Measurements from ENCODE around the gene HNRNPD. TPM values are rescaled to one million over a fixed set of nuclear protein-coding genes. Genes with fewer than 3 reads are reported as not detected.

Gene HNRNPD, protein sequence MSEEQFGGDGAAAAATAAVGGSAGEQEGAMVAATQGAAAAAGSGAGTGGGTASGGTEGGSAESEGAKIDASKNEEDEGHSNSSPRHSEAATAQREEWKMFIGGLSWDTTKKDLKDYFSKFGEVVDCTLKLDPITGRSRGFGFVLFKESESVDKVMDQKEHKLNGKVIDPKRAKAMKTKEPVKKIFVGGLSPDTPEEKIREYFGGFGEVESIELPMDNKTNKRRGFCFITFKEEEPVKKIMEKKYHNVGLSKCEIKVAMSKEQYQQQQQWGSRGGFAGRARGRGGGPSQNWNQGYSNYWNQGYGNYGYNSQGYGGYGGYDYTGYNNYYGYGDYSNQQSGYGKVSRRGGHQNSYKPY
- 100 to 1,000 TPM; 384 to 403 TPM for total RNA-seq

DNA sequence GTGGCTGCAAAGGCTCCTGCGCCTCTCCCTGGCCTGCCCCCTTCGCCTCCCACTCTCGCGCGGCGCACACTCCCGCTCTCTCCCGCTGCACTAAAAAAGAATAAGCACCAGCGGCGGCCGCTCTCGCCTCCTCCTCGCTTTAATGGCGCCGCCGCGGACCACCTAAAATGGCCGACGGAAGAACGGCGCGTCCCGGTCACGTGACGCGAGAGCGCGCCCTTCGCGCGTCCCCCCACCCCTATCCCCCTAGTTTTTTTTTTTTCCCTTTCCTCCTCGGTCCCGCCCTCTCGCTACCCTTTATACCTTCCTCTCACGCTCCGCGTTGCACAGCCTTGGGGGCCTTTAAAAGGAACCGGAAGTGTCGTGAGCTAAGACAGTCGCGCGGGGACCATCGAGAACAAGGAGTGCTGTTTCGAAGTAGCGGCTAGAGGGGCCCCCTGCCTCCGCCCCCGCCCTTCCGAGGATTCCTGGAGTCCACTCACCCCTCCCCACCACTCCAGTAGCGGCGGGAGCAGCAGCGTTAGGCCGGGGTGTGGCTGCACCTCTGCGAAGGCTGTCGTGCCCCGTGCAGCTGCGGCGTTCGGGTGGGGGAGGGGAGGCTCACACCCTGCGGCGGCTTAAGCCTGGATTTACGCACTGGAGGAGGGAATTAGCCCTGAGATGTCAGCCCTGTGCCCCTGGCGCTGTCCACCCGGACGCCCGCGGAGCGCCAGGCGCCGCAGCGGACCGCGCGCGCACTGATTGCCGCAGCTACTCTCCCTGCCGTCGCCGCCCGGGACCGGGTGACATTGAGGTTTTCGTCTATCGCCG, at the start of gene HNRNPD:
Gene HNRNPD, minus strand, starts transcription at position 176 of the 810 bp plus-strand sequence. CDS start 313 bp downstream, outside the sequence.
- H3K27me3 Mint-ChIP-seq: no peaks in the 10 kb centered on the region
- peak within 1 kb of the TSS; percentile 100 for H3K27ac Mint-ChIP-seq
- ATAC-seq: peak; percentile 91
- H3K9me3 Mint-ChIP-seq: no peaks in the 10 kb centered on the region
- peak; percentile 98 for DNase-seq
- H3K4me1 Mint-ChIP-seq (ENCODE audit: low read depth): peaks cover 26% of the 10 kb centered on the region
- ChIA-PET CTCF (interaction anchor here (1.0 to 1.5 kb wide), 3 partner anchors 14 to 89 kb away, joined by 3 to 8 read pairs (median 6); partner anchors contain the start of gene HNRNPDL), POLR2A (interaction anchor here (0.6 to 10.0 kb wide), 10 partner anchors 10 to 648 kb away, joined by 3 to 193 read pairs (median 3); partner anchors contain the start of genes ENOPH1 and HNRNPDL)
- intact Hi-C loops (cut with micrococcal nuclease): loop anchor here (2.0 to 10.0 kb wide), 2 partner anchors 49 to 531 kb away; partner anchors contain the start of gene THAP9
- peaks cover 64% of the 10 kb centered on the region for H3K36me3 Mint-ChIP-seq (ENCODE audit: low read depth)
- TF ChIP-seq, protein P1, sequence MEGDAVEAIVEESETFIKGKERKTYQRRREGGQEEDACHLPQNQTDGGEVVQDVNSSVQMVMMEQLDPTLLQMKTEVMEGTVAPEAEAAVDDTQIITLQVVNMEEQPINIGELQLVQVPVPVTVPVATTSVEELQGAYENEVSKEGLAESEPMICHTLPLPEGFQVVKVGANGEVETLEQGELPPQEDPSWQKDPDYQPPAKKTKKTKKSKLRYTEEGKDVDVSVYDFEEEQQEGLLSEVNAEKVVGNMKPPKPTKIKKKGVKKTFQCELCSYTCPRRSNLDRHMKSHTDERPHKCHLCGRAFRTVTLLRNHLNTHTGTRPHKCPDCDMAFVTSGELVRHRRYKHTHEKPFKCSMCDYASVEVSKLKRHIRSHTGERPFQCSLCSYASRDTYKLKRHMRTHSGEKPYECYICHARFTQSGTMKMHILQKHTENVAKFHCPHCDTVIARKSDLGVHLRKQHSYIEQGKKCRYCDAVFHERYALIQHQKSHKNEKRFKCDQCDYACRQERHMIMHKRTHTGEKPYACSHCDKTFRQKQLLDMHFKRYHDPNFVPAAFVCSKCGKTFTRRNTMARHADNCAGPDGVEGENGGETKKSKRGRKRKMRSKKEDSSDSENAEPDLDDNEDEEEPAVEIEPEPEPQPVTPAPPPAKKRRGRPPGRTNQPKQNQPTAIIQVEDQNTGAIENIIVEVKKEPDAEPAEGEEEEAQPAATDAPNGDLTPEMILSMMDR (IDR thresholded peaks at IDR 0.05): no peak
- peak within 1 kb of the TSS; percentile 87 for H3K4me3 Mint-ChIP-seq

DNA sequence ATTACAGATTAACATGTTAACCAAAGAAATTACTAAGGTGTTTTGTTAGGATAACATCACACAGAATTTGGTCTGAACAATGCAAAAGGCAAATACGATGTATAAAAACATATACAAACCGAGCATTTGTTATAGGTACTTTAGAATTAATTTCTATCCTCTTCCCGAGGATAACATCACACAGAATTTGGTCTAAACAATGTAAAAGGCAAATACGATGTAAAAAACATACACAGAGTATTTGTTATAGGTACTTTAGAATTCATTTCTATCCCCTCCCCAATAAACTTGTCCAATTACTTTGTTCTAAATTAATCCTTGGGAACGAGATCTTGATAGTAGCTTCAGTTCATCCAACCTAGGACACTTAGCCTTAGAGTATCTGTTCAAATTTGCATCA, 48.8 kb upstream of the HNRNPD start:
- Mint-ChIP-seq H3K36me3 (ENCODE audit: low read depth) (peaks cover 54% of the 10 kb centered on the region), H3K4me3 (no peak overlapping the region), H3K27ac (peak overlapping the region; percentile 38), H3K27me3 (no peaks in the 10 kb centered on the region), H3K9me3 (no peaks in the 10 kb centered on the region), H3K4me1 (ENCODE audit: low read depth) (peaks cover 44% of the 10 kb centered on the region)
- intact Hi-C loops (cut with micrococcal nuclease): loop anchor here (2.0 to 10.0 kb wide), 2 partner anchors 48 to 472 kb away; partner anchors contain the start of gene SEC31A
- DNase-seq (no peak), ATAC-seq (no peak)
- TF ChIP-seq, protein P1 (IDR thresholded peaks at IDR 0.05): no peak
- POLR2A ChIA-PET: interaction anchor here (0.7 to 4.6 kb wide), 17 partner anchors 9 to 70 kb away, joined by 3 to 51 read pairs (median 5); partner anchors contain the start of gene HNRNPD
- CTCF ChIA-PET: interaction anchor here (1.5 kb wide), 1 partner anchor 57 kb away, joined by 4 read pairs; no protein-coding TSS in a partner anchor

DNA sequence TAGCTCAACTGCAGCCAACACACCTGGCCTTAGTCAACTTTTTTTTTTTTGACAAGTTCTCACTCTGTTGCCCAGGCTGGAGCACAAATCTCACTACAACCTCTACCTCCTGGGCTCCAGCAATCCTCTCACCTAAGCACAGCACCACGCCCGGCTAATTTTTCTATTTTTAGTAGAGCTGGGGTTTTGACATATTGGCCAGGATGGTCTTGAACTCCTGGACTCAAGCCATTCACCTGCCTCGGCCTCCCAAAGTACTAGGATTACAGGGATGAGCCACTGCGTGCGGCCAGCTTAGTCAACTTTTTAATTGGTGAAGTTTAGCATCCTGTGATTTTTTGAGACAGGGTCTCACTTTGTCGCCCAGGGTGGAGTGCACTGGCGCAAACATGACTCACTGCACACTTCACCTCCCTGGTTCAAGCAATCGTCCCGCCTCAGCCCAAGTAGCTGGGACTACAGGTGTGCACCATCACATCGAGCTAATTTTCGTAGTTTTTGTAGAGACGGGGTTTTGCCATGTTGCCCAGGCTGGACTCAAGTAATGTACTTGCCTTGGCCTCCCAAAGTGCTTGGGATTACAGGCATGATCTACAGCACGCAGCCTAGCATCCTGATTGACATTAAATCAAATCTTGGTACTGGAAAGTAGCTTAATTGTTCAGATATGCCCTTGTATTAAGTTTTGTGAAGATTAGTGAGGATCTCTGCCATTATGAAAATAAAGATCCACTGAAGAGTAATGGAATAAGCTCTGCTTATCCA, 48.2 kb upstream of the HNRNPD start:
- Mint-ChIP-seq H3K9me3 (no peaks in the 10 kb centered on the region), H3K4me3 (no peak overlapping the region), H3K4me1 (ENCODE audit: low read depth) (peaks cover 41% of the 10 kb centered on the region), H3K27ac (peak overlapping the region; percentile 38), H3K36me3 (ENCODE audit: low read depth) (peaks cover 48% of the 10 kb centered on the region), H3K27me3 (peaks cover 3% of the 10 kb centered on the region)
- CTCF ChIA-PET: interaction anchor here (1.5 kb wide), 1 partner anchor 56 kb away, joined by 4 read pairs; no protein-coding TSS in a partner anchor
- TF ChIP-seq, protein P1 (IDR thresholded peaks at IDR 0.05): no peak
- peak; percentile 24 for ATAC-seq
- intact Hi-C loops (cut with micrococcal nuclease): loop anchor here (2.0 to 10.0 kb wide), 2 partner anchors 47 to 473 kb away; partner anchors contain the start of gene SEC31A
- peak; percentile 21 for DNase-seq
- POLR2A ChIA-PET: interaction anchor here (0.6 to 4.6 kb wide), 21 partner anchors 8 to 88 kb away, joined by 3 to 51 read pairs (median 5); partner anchors contain the start of gene HNRNPD

DNA sequence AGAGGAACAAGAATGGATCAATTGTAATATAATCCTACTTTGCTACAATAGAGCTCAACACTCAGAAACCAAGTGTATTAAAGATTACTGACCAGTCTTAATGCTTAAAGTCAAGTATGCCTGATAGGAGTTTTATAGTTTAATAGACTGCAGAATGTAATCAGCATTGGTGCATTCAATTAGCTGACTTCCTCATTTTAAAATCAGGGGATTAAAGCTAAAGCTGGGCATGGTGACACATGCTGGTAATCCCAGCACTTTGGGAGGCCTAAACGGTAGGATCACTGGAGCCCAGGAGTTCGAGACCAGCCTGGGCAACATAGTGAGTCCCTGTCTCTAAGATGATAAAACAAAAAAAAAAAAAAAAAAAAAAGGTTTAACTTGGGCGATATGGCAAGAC, 45.7 kb upstream of the HNRNPD start:
- TF ChIP-seq, protein P1 (IDR thresholded peaks at IDR 0.05): no peak
- intact Hi-C loops (cut with micrococcal nuclease): no loop called here
- peaks cover 12% of the 10 kb centered on the region for H3K27me3 Mint-ChIP-seq
- no peak overlapping the region for H3K4me3 Mint-ChIP-seq
- H3K9me3 Mint-ChIP-seq: no peaks in the 10 kb centered on the region
- H3K27ac Mint-ChIP-seq: no peak overlapping the region
- peaks cover 23% of the 10 kb centered on the region for H3K36me3 Mint-ChIP-seq (ENCODE audit: low read depth)
- CTCF ChIA-PET: interaction anchor here (1.4 to 2.1 kb wide), 2 partner anchors 10 to 59 kb away, joined by 7 read pairs; no protein-coding TSS in a partner anchor
- ATAC-seq (no peak), DNase-seq (no peak)
- POLR2A ChIA-PET: interaction anchor here (1.9 kb wide), 1 partner anchor 9 kb away, joined by 10 read pairs; no protein-coding TSS in a partner anchor
- peaks cover 21% of the 10 kb centered on the region for H3K4me1 Mint-ChIP-seq (ENCODE audit: low read depth)

Data from activated CD8-positive, alpha-beta T cell treated with anti-CD3 and anti-CD28 coated beads for 36 hours (primary cell).